ENCODE data around the gene RBM10. TPM values are rescaled to one million over a fixed set of nuclear protein-coding genes. Genes with fewer than 3 reads are reported as not detected.

Gene RBM10
- total RNA-seq, 1 experiment from 2014 or later: 55.8 TPM

DNA sequence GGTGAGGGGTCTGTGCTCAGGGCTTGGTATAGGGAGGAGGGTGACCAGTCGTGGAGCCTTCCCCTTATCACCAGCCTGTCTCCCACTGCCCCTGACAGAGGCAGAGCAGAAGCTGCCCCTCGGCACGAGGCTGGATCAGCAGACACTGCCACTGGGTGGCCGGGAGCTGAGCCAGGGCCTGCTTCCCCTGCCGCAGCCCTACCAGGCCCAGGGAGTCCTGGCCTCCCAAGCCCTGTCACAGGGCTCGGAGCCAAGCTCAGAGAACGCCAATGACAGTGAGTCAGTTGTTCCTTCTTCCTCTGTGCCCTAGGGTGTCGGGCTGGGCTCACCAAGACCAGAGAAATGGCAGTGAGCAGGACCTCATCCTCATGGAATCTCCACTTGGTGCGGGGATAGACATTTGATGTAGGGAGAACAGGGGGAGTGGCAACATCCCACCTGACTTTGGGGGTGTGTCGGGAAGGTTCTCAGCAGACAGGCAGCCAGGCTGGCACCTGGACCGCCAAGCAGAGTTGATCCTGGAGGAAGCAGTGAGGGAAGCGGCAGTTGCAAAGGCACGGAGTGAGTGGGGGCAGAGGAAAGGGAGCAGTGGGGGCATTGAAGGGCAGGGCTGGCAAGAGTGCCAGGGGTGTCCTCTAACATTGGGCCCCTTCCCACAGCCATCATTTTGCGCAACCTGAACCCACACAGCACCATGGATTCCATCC, 34.4 kb downstream of the RBM10 start:
- no peak overlapping the region; a peak in 1 of 5 replicates for H3K4me3 Mint-ChIP-seq
- no peak overlapping the region for H2AK5ac ChIP-seq (ENCODE audit: insufficient read length, low read length)
- TF ChIP-seq, protein P1, sequence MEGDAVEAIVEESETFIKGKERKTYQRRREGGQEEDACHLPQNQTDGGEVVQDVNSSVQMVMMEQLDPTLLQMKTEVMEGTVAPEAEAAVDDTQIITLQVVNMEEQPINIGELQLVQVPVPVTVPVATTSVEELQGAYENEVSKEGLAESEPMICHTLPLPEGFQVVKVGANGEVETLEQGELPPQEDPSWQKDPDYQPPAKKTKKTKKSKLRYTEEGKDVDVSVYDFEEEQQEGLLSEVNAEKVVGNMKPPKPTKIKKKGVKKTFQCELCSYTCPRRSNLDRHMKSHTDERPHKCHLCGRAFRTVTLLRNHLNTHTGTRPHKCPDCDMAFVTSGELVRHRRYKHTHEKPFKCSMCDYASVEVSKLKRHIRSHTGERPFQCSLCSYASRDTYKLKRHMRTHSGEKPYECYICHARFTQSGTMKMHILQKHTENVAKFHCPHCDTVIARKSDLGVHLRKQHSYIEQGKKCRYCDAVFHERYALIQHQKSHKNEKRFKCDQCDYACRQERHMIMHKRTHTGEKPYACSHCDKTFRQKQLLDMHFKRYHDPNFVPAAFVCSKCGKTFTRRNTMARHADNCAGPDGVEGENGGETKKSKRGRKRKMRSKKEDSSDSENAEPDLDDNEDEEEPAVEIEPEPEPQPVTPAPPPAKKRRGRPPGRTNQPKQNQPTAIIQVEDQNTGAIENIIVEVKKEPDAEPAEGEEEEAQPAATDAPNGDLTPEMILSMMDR (conservative IDR thresholded peaks at IDR 0.05): no peak
- no peak overlapping the region for H4K8ac ChIP-seq (replicated peaks; ENCODE audit: insufficient read length, low read depth, low read length)
- no peak overlapping the region for H3K9ac ChIP-seq (ENCODE audit: extremely low read depth, insufficient read length, low read length)
- H3K4ac ChIP-seq (ENCODE audit: low read depth, low read length): no peak overlapping the region
- H4K20me1 ChIP-seq (ENCODE audit: control insufficient read depth, insufficient read depth, insufficient read length): no peaks in the 10 kb centered on the region
- no peak overlapping the region for H3K23ac ChIP-seq (ENCODE audit: insufficient read length, low read depth, low read length)
- H3K36me3 Mint-ChIP-seq (ENCODE audit: insufficient read depth in 1 of 3, low read depth in 3 of 3): peaks cover 46 to 78% (median 71%) of the 10 kb centered on the region in 3 experiments
- H2BK120ac ChIP-seq (ENCODE audit: low read depth, low read length, poor library complexity, severe bottlenecking): no peak overlapping the region
- no peak overlapping the region for H4K5ac ChIP-seq (ENCODE audit: insufficient read length, low read depth, low read length)
- H3K27ac ChIP-seq (ENCODE audit: insufficient read length, low read depth, low read length): no peak overlapping the region
- no peaks in the 10 kb centered on the region for H3K23me2 ChIP-seq (ENCODE audit: insufficient read length, low read depth, low read length, poor library complexity, severe bottlenecking)
- H3K9me3 ChIP-seq (ENCODE audit: control insufficient read depth, low read depth, low read length): no peaks in the 10 kb centered on the region
- no peaks in the 10 kb centered on the region for H3K79me2 ChIP-seq (ENCODE audit: insufficient read depth, low read length)
- no peaks in the 10 kb centered on the region for H3K4me1 ChIP-seq (ENCODE audit: insufficient read depth, low read length)
- no peaks in the 10 kb centered on the region for H3K4me1 Mint-ChIP-seq
- H3K27me3 Mint-ChIP-seq (ENCODE audit: low read depth): no peaks in the 10 kb centered on the region; the same call in 1 of the 2 replicates
- no peak overlapping the region for H3K18ac ChIP-seq (ENCODE audit: insufficient read length, low read depth, low read length)
- no peak overlapping the region for H2BK15ac ChIP-seq (ENCODE audit: low read depth, low read length)
- peak overlapping the region in 1 of 3 experiments; percentile 61; a peak in 2 of 7 replicates for H3K27ac Mint-ChIP-seq
- H4K91ac ChIP-seq (ENCODE audit: insufficient read length, low read depth, low read length): no peak overlapping the region
- H3K14ac ChIP-seq (ENCODE audit: insufficient read depth, low read length): no peak overlapping the region
- no peaks in the 10 kb centered on the region for H3K79me1 ChIP-seq (ENCODE audit: insufficient read depth, low read depth, low read length, poor library complexity, severe bottlenecking)
- no peak overlapping the region for H2BK20ac ChIP-seq (ENCODE audit: low read depth, low read length, poor library complexity, severe bottlenecking)
- DNase-seq: no peak
- H3T11ph ChIP-seq (ENCODE audit: low read length): no peak overlapping the region
- no peak overlapping the region for H3K56ac ChIP-seq (ENCODE audit: insufficient read length, low read depth, low read length)
- H2BK5ac ChIP-seq (ENCODE audit: insufficient read length, low read length): no peak overlapping the region
- no peaks in the 10 kb centered on the region; the same call in 1 of the 2 replicates for H3K27me3 ChIP-seq (ENCODE audit: insufficient read depth, low read length)
- H2BK12ac ChIP-seq (ENCODE audit: insufficient read length, low read depth, low read length): no peak overlapping the region
- no peak overlapping the region for H3K4me2 ChIP-seq (ENCODE audit: insufficient read depth, insufficient read length, low read length)
- no peak overlapping the region for H2AFZ ChIP-seq (ENCODE audit: low read length)
- WGBS (ENCODE audit: extremely low coverage, insufficient read length, low lambda C conversion rate): no CpG with 5 or more reads among the region's 14 CpGs
- peaks cover 58 to 79% of the 10 kb centered on the region in 2 experiments for H3K9me3 Mint-ChIP-seq
